H1 (cell line): ENCODE data around the gene BMERB1. TPM values are rescaled to one million over a fixed set of nuclear protein-coding genes. Genes with fewer than 3 reads are reported as not detected.

Source experiments
- CTCF ChIA-PET: fragments of 300-600 bp; sonication (Branson Sonifier 250); formaldehyde crosslinking; loops from one replicate; lab custom pipeline; 2021; ENCODE audit not compliant: partially characterized antibody; lab: Charles Lee
- POLR2A ChIA-PET: fragments of 300-600 bp; sonication (Branson Sonifier 250); formaldehyde crosslinking; loops from one replicate; lab custom pipeline; 2021; ENCODE audit warnings: inconsistent platforms; ENCODE audit not compliant: partially characterized antibody; lab: Charles Lee
- DNase-seq, 2 experiments: peaks; one replicate each; pipeline versions ENCODE4 v3.0.0 to v3.0.0-alpha.2; 2010 to 2022; ENCODE audit warnings: low spot score in 2 of 2, low read depth in 1 of 2, mixed read lengths in 1 of 2
- FAIRE-seq: peaks from 2 replicates; lab custom pipeline; 2011; peaks lifted over from hg19 to GRCh38; lab: Jason Lieb, UNC
- H2AFZ ChIP-seq: 2 replicates; pipeline ENCODE4 v1.8.1; 2012; ENCODE audit warnings: low read length, inconsistent platforms
- H2AK5ac ChIP-seq: 2 replicates; pipeline ENCODE4 v1.6.1; 2013; ENCODE audit warnings: low read depth, low read length
- H2BK120ac ChIP-seq: replicated peaks from 2 replicates; pipeline ENCODE3; 2013; ENCODE audit warnings: low read depth, low read length, inconsistent platforms
- H2BK12ac ChIP-seq: 2 replicates; pipeline ENCODE4 v1.6.1; 2013; ENCODE audit warnings: low read depth, low read length
- H2BK15ac ChIP-seq: 2 replicates; pipeline ENCODE4 v1.6.1; 2013; ENCODE audit warnings: low read length
- H2BK20ac ChIP-seq: 2 replicates; pipeline ENCODE4 v1.6.1; 2013; ENCODE audit warnings: low read length
- H2BK5ac ChIP-seq: 2 replicates; pipeline ENCODE4 v1.6.1; 2013; ENCODE audit warnings: low read depth, low read length
- H3K14ac ChIP-seq: 2 replicates; pipeline ENCODE4 v1.6.1; 2013; ENCODE audit warnings: inconsistent platforms; ENCODE audit not compliant: insufficient read length
- H3K18ac ChIP-seq: 2 replicates; pipeline ENCODE4 v1.6.1; 2013; ENCODE audit warnings: low read length; ENCODE audit errors: extremely low read depth
- H3K23ac ChIP-seq: 2 replicates; pipeline ENCODE4 v1.6.1; 2013; ENCODE audit warnings: inconsistent platforms; ENCODE audit not compliant: insufficient read length
- H3K23me2 ChIP-seq: 2 replicates; pipeline ENCODE4 v1.6.1; 2013; ENCODE audit warnings: low read depth, low read length
- H3K27ac ChIP-seq: 2 replicates; pipeline ENCODE4 v1.6.1; 2011; ENCODE audit warnings: low read depth, low read length, inconsistent platforms
- H3K27me3 ChIP-seq, 4 experiments: replicated peaks in 1 of 4; 1 replicate in 1 of 4; 2 replicates in 3 of 4; pipeline versions ENCODE4 v1.6.1 to v1.8.1; 2011 to 2013; ENCODE audit warnings: low read length in 3 of 4, mild to moderate bottlenecking in 3 of 4, inconsistent platforms in 2 of 4, mixed read lengths in 2 of 4, moderate library complexity in 1 of 4; ENCODE audit not compliant: control insufficient read depth in 3 of 4, insufficient read depth in 3 of 4; ENCODE audit errors: extremely low read depth in 1 of 4
- H3K36me3 ChIP-seq, 4 experiments: 2 replicates each; pipeline versions ENCODE4 v1.6.1 to v1.8.1; 2011 to 2013; ENCODE audit warnings: mild to moderate bottlenecking in 4 of 4, low read length in 3 of 4, moderate library complexity in 2 of 4, control low read depth in 1 of 4, inconsistent platforms in 1 of 4; ENCODE audit not compliant: insufficient read depth in 4 of 4, control insufficient read depth in 2 of 4
- H3K4ac ChIP-seq: replicated peaks from 2 replicates; pipeline ENCODE3; 2013; ENCODE audit warnings: low read length, low read depth, mixed read lengths, inconsistent platforms; ENCODE audit not compliant: insufficient read length
- H3K4me1 ChIP-seq, 4 experiments: replicated peaks in 1 of 4; 1 replicate in 1 of 4; 2 replicates in 3 of 4; pipeline versions ENCODE4 v1.6.1 to v1.8.1; 2011 to 2013; ENCODE audit warnings: low read length in 3 of 4, inconsistent platforms in 2 of 4, mixed read lengths in 1 of 4; ENCODE audit not compliant: insufficient read depth in 4 of 4, control insufficient read depth in 3 of 4
- H3K4me2 ChIP-seq, 2 experiments: 2 replicates each; pipeline versions ENCODE4 v1.6.1 to v1.8.1; 2011 to 2013; ENCODE audit warnings: low read depth in 2 of 2, low read length in 2 of 2, control low read depth in 1 of 2, inconsistent platforms in 1 of 2, mild to moderate bottlenecking in 1 of 2; ENCODE audit not compliant: insufficient read depth in 1 of 2
- H3K4me3 ChIP-seq, 4 experiments: fragments of 200-600, 300-600 bp in 1 of 4; sonication (generic), shearing (Covaris generic), sonication (Bioruptor Twin) in 1 of 4; 2 replicates each; pipeline versions ENCODE4 v1.5.1 to v1.8.1; 2011 to 2016; ENCODE audit warnings: low read length in 4 of 4, low read depth in 3 of 4, control low read depth in 2 of 4, inconsistent platforms in 2 of 4, mild to moderate bottlenecking in 2 of 4, mixed read lengths in 1 of 4, moderate library complexity in 1 of 4; ENCODE audit not compliant: insufficient read depth in 2 of 4; ENCODE audit errors: extremely low read depth in 1 of 4
- H3K56ac ChIP-seq: replicated peaks from 2 replicates; pipeline ENCODE3; 2013; ENCODE audit warnings: low read depth, mild to moderate bottlenecking, mixed read lengths, low read length, inconsistent platforms; ENCODE audit not compliant: insufficient read length
- H3K79me1 ChIP-seq: 2 replicates; pipeline ENCODE4 v1.6.1; 2013; ENCODE audit warnings: low read depth, low read length, control low read depth
- H3K79me2 ChIP-seq, 2 experiments: 2 replicates each; pipeline versions ENCODE4 v1.6.1 to v1.8.1; 2012 to 2013; ENCODE audit warnings: low read length in 2 of 2, mild to moderate bottlenecking in 2 of 2, inconsistent platforms in 1 of 2; ENCODE audit not compliant: insufficient read depth in 2 of 2, control insufficient read depth in 1 of 2
- H3K9ac ChIP-seq, 4 experiments: replicated peaks in 1 of 4; 1 replicate in 1 of 4; 2 replicates in 3 of 4; pipeline versions ENCODE4 v1.6.1 to v1.8.1; 2011 to 2013; ENCODE audit warnings: low read depth in 3 of 4, low read length in 3 of 4, control low read depth in 2 of 4, mild to moderate bottlenecking in 2 of 4, moderate library complexity in 2 of 4, inconsistent platforms in 1 of 4; ENCODE audit errors: extremely low read depth in 1 of 4
- H3K9me3 ChIP-seq, 2 experiments: 2 replicates each; pipeline versions ENCODE4 v1.6.1 to v1.8.1; 2012 to 2013; ENCODE audit warnings: mild to moderate bottlenecking in 2 of 2, moderate library complexity in 2 of 2, control low read depth in 1 of 2, inconsistent platforms in 1 of 2, low read depth in 1 of 2, low read length in 1 of 2, mixed read lengths in 1 of 2; ENCODE audit not compliant: insufficient read depth in 2 of 2
- H4K20me1 ChIP-seq, 2 experiments: replicated peaks in 1 of 2; 2 replicates each; pipeline versions ENCODE3 to v1.8.1; 2011 to 2013; ENCODE audit warnings: inconsistent platforms in 2 of 2, low read length in 2 of 2, mild to moderate bottlenecking in 1 of 2; ENCODE audit not compliant: insufficient read depth in 2 of 2, control insufficient read depth in 1 of 2
- H4K5ac ChIP-seq: 2 replicates; pipeline ENCODE4 v1.6.1; 2013; ENCODE audit warnings: low read length, low read depth, mixed read lengths, inconsistent platforms; ENCODE audit not compliant: insufficient read length
- H4K8ac ChIP-seq: 2 replicates; pipeline ENCODE4 v1.8.0; 2013; ENCODE audit warnings: mild to moderate bottlenecking, moderate library complexity, low read length, inconsistent platforms; ENCODE audit not compliant: insufficient read depth; ENCODE audit errors: extremely low read depth
- H4K91ac ChIP-seq: replicated peaks from 2 replicates; pipeline ENCODE3; 2013; ENCODE audit warnings: low read length, mixed read lengths, inconsistent platforms; ENCODE audit not compliant: insufficient read length
- PHF8 ChIP-seq: fragments of 200-600 bp; sonication (generic); conservative IDR thresholded peaks from 2 replicates; pipeline ENCODE4 v1.7.1; 2012; ENCODE audit warnings: low read depth, mild to moderate bottlenecking, inconsistent platforms, low read length, moderate library complexity
- TAF1 ChIP-seq: IDR thresholded peaks from 2 replicates; pipeline ENCODE4 v1.6.1; 2011; ENCODE audit warnings: mild to moderate bottlenecking, low read depth, low read length
- WGBS, 2 experiments: shearing (Covaris generic) in 1 of 2; methylation state at CpG; one replicate each; pipeline versions ENCODE4 v1.1.6 to v1.1.7; 2013 to 2015; ENCODE audit warnings: low lambda C conversion rate in 2 of 2, mixed read lengths in 2 of 2, inconsistent platforms in 1 of 2, low coverage in 1 of 2, missing lambda C conversion rate in 1 of 2; ENCODE audit not compliant: insufficient replicate concordance in 2 of 2, insufficient coverage in 1 of 2, insufficient read length in 1 of 2; ENCODE audit errors: extremely low coverage in 1 of 2, missing lambda C conversion rate in 1 of 2; 5-methylcytosine and 5-hydroxymethylcytosine counted together
- polyA plus RNA-seq, 7 experiments: library from polyadenylated mRNA; depleted of rRNA in 3 of 7; stranded (reverse) in 5 of 7; unstranded in 2 of 7; fragments of >200 nt in 5 of 7; fragments of 200-250 nt in 2 of 7; gene quantifications; 1 replicate in 5 of 7; 2 replicates in 1 of 7; 4 replicates in 1 of 7; pipeline versions ENCODE4 v1.2.1 to v1.2.3, GENCODE V29; 2011 to 2013; ENCODE audit warnings: missing spikeins in 2 of 7, mixed read lengths in 2 of 7
- total RNA-seq: library from RNA; stranded (reverse); fragmentation: NEBNext Ultra II Directional; extraction: Animal tissue kit (Norgen Biotek cat#: 25700); gene quantifications from 2 replicates; pipeline ENCODE4 v1.2.1, GENCODE V29; 2021

Gene BMERB1
- total and polyA plus RNA-seq, 2 of the 8 experiments (the other 6 are each of a cell fraction or from before 2014, with no cell fraction given), result 23.5 to 27.1 TPM

- no peak overlapping the region for H4K5ac ChIP-seq
- H3K9me3 ChIP-seq, result no peaks in the 10 kb centered on the region
- no peaks in the 10 kb centered on the region for H3K79me1 ChIP-seq
- no peak overlapping the region for H3K4me2 ChIP-seq
- H2BK120ac ChIP-seq, result no peak overlapping the region
- H3K36me3 ChIP-seq, result no peaks in the 10 kb centered on the region
- no peak overlapping the region for H3K9ac ChIP-seq
- no peak overlapping the region for H3K23ac ChIP-seq
- H2AFZ ChIP-seq, result no peak overlapping the region
- no peaks in the 10 kb centered on the region for H4K20me1 ChIP-seq
- no peak for DNase-seq
- no peaks in the 10 kb centered on the region for H3K27me3 ChIP-seq
- no peak for FAIRE-seq
- no peak overlapping the region for H3K27ac ChIP-seq
- no peak overlapping the region for H3K4me3 ChIP-seq
- H3K4ac ChIP-seq, result no peak overlapping the region
- no peak overlapping the region for H2BK15ac ChIP-seq
- no peak overlapping the region for H3K14ac ChIP-seq
- no peaks in the 10 kb centered on the region for H3K23me2 ChIP-seq
- H4K8ac ChIP-seq, result no peak overlapping the region
- ChIA-PET POLR2A (no interaction called here), CTCF (interaction anchor here (1.1 kb wide), 1 partner anchor 41 kb away, joined by 4 read pairs; no protein-coding TSS in a partner anchor)
- H3K4me1 ChIP-seq, result no peaks in the 10 kb centered on the region
- H3K18ac ChIP-seq, result no peak overlapping the region
- H2BK20ac ChIP-seq, result no peak overlapping the region
- H3K79me2 ChIP-seq, result no peaks in the 10 kb centered on the region
- WGBS, 2 experiments, result 93% methylated on average over 6 of the region's 6 CpGs; no CpG with 5 or more reads in 1 of the 2 experiments
- H3K56ac ChIP-seq, result no peak overlapping the region
- no peak overlapping the region for H2AK5ac ChIP-seq
- no peak overlapping the region for H2BK12ac ChIP-seq
- H2BK5ac ChIP-seq, result no peak overlapping the region
- H4K91ac ChIP-seq, result no peak overlapping the region
- TF ChIP-seq PHF8 (no peak), TAF1 (no peak)
Measured at GRCh38 chr16:15557258-15557657, 122.9 kb downstream of the BMERB1 start.
